HG03457 (cell line): Measurements from ENCODE around the gene PSMD2.
A peak's percentile ranks its signal among the peaks of the same experiment; 100 is the strongest.

Source experiments
- ATAC-seq: cut with Tn5 transposase; IDR thresholded peaks from one replicate; pipeline ENCODE4 v1.9.1; 2021; ENCODE audit warnings: moderate number of reproducible peaks; ENCODE audit not compliant: unreplicated experiment

The PSMD2 gene

DNA sequence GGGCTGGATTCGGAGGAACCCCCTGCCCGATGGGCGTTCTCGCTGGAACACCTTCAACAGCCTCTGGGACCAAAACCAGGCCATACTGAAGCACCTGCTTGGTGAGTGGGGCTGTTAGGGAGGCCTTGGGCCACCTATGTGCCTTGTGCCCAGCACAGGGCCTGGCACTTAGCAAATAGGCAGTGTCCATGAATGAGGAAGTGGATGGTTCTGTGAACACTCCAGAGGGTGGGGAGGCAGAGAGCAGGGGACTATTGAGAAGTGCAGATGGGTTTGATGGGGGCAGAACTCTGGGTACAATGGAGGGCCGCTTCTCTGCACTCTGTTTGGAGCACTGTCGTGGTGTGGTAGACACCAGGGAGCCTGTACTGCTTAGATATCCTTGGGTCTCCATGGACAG, 21.7 kb upstream of the PSMD2 start:
- ATAC-seq: no peak

DNA sequence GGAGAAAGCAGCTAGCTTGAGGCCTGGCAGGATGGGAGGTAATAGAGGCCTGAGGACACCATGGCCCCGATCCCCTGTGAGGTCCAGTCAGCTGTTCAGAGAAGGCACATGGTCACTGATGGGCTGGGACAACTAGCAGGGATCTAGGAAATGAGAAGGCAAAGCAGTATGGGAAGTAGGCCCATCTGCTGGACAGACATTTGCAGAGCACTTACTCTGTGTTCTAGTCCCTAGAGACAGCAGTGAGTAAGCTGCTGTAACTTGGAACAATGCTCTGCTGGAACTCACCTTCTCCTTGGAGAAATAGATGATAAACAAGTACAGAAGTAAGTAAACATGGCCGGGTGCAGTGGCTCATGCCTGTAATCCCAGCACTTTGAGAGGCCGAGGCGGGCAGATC, 16.1 kb upstream of the PSMD2 start:
- no peak for ATAC-seq

DNA sequence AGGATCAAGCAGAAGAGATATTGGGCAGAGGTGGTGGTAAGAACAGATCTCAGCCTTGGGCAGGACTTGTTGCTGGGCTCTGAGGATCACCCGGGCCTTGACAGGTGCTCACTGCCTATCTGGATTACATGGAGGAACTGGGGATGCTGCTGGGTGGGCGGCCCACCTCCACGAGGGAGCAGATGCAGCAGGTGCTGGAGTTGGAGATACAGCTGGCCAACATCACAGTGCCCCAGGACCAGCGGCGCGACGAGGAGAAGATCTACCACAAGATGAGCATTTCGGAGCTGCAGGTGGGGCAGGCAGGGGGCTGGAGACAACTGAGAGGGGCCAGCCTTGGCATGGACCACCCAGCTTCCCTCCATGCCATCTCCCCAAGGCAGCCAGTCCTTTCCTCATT, 15.4 kb upstream of the PSMD2 start:
- ATAC-seq: no peak

DNA sequence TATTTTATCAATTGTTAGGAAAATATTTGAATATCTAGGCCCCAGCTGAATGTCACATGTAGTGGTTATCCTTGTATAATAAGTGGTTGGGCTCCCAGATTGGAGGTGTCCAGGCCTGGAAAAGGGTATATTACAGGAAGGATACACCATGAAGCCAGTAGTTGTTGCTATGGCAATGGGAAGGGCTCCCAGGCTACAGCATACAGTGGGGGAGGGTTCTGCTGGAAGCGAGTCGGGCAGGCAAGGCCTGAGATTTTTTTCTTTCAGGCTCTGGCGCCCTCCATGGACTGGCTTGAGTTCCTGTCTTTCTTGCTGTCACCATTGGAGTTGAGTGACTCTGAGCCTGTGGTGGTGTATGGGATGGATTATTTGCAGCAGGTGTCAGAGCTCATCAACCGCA, 14.3 kb upstream of the PSMD2 start:
- no peak for ATAC-seq

DNA sequence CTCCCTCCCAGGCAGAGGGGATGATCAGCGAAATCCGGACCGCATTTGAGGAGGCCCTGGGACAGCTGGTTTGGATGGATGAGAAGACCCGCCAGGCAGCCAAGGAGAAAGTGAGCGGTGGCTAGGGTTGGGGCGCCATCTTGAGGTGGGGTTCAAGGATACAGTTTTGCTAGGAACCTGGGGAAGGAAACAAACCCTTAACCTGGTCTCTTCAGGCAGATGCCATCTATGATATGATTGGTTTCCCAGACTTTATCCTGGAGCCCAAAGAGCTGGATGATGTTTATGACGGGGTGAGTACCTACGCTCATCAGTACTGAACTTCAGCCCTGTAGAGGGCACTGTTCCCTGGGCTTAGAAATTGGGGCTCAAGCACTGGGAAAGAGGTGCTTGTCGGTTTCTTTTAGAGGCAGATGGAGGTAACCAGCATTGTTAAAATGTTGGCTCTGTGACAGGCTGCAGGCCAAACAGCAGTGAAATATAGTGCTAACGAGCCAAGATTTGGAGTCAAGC, 9.6 kb upstream of the PSMD2 start:
- no peak for ATAC-seq

DNA sequence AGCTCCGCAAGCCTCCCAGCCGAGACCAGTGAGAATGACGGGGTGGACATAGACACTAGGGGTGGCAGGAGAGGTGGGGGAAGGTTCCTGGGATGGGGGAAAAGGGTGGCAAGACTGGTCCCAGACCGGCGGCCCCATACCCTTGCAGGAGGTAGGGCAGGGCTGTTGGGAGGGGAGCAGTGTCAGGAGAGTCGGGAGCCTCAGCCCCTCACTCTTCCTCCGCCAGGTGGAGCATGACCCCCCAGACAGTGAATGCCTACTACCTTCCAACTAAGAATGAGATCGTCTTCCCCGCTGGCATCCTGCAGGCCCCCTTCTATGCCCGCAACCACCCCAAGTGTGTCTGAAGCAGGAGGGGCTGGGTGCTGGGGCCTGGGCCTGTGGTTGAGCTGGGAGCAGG, 8.7 kb upstream of the PSMD2 start:
- no peak for ATAC-seq

DNA sequence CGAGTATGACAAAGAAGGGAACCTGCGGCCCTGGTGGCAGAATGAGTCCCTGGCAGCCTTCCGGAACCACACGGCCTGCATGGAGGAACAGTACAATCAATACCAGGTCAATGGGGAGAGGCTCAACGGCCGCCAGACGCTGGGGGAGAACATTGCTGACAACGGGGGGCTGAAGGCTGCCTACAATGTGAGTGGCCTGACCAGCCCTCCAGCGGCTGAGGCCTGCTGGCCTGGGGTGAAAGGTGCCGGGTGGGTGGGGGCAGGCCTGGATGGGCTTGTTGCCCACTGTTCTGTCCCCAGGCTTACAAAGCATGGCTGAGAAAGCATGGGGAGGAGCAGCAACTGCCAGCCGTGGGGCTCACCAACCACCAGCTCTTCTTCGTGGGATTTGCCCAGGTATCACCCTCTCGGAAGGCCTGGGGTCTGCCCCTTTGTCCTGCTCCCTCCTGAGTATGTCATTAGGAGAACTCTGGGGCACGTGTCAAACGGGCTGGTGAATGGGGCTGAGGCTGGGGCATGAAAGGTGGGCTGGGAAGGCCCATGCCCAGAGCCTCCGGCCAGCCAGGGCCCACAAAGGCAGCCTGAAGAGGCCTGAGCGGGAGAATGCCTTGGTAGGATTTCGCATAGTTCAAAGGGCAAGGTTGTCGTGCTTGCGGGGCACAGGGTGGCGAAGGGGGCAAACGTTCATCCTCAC, 7.8 kb upstream of the PSMD2 start:
- ATAC-seq: no peak

DNA sequence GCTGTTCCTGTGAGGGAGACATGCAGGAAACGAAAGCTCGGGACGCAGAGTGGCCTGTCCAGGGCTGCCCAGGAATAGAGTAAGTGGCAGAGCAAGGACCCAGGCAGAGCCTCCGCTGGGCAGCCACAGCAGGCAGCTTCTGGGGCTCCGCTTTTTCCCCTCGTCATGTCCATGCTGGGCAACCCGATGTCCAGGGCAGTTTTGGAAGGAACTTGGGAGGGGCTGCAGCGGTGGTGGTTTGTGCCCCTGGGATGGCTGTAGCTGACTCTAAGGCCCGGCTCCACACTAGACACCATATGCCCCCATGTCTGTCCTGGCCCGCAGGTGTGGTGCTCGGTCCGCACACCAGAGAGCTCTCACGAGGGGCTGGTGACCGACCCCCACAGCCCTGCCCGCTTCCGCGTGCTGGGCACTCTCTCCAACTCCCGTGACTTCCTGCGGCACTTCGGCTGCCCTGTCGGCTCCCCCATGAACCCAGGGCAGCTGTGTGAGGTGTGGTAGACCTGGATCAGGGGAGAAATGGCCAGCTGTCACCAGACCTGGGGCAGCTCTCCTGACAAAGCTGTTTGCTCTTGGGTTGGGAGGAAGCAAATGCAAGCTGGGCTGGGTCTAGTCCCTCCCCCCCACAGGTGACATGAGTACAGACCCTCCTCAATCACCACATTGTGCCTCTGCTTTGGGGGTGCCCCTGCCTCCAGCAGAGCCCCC, 7.1 kb upstream of the PSMD2 start:
- no peak for ATAC-seq

DNA sequence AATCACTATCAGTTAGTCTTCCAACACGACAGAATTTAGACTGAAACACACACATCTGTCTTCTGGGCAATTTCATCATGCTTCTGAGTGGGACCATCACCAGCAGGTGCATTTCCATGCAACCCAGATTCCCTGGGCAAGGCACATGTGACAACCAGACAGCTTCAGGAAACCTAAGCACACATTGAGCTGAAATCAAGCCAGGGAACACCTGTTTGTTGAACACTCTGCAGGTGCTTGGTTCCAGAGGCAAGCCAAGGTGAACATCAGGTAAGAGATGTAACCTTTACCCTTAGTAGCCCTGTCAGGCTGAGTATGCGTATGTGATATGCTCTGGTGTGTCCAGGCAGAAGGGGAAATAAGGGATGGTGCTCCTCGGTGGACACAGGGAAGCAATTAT, 3.3 kb upstream of the PSMD2 start:
- ATAC-seq: no peak

DNA sequence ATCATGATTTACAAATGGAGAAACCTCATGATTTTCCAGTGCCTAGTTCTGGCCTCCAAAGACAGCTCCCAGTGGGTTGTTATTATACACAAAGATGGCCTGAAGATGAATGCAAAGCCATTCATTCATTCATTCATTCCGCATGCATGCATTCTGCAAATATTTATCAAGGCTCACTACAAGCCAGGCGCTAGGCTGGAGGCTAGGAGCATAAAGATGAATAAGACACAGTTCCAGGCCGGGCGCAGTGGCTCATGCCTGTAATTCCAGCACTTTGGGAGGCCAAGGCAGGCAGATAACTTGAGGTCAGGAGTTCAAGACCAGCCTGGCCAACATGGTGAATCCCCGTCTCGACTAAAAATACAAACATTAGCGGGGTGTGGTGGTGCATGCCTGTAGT, 2.4 kb upstream of the PSMD2 start:
- ATAC-seq: no peak

DNA sequence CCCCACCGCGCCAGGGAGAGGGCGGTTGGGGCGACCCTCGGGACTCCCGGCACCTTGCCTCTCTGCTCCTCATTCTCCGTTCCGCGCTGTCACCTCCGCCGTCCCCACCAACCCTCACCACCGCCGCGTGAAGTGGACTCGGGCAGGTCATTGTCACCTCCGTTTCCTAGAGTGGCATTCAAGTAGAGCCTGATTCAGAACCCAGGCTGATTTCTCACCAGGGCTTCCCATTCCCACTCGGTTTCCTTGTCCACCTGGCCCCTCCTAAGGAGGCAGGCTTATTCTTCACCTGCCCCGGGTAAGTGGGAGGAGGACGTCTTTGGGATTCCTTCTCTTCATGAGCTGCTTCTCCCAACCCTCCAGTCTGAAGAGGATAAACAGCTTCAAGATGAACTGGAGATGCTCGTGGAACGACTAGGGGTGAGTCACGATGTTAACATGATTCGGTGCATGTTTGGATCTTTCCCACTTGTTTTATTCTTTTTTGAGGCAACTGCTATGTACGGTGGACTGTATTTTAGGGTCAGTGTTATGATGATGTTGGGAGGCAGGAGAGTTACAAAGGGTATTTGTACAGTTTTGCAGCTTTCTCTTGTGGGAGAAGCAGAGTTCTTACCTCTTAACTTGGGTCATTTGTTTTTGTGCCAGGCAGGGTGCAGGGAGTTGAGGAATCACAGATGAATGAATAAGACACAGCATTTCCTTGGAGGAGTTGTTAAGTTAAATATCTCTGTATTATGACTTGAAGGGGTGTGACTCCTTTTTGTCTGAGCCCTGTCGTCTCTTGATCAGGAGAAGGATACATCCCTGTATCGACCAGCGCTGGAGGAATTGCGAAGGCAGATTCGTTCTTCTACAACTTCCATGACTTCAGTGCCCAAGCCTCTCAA, 692 bp downstream of the PSMD2 start:
- no peak for ATAC-seq

DNA sequence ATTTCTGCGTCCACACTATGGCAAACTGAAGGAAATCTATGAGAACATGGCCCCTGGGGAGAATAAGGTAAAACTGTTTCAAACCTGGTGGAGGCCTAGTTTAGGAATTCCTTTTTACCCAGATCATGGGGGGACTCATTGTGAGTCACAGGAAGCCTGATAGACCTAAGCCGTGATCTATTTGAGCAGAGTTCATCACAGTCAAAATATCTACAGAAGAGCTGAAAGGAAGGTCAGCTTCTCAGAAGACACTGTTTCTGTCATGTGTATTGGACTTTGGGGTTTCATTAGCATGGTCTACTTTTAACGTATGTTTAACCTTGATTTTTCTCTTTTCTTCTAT, 1.3 kb downstream of the PSMD2 start:
- ATAC-seq: no peak

DNA sequence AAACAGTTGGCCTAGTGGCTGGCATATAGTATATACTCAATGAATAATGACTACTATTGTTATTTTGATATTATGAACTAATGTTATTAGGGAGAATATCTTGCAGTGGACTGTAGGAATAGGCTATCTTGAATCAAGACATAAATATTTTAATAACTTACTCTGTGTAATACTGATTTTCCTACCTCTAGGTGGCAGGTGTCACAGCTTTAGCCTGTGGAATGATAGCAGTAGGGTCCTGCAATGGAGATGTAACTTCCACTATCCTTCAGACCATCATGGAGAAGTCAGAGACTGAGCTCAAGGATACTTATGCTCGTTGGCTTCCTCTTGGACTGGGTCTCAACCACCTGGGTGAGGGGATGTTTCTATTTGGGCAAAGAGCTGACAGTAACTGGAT, 6.5 kb downstream of the PSMD2 start:
- no peak for ATAC-seq

DNA sequence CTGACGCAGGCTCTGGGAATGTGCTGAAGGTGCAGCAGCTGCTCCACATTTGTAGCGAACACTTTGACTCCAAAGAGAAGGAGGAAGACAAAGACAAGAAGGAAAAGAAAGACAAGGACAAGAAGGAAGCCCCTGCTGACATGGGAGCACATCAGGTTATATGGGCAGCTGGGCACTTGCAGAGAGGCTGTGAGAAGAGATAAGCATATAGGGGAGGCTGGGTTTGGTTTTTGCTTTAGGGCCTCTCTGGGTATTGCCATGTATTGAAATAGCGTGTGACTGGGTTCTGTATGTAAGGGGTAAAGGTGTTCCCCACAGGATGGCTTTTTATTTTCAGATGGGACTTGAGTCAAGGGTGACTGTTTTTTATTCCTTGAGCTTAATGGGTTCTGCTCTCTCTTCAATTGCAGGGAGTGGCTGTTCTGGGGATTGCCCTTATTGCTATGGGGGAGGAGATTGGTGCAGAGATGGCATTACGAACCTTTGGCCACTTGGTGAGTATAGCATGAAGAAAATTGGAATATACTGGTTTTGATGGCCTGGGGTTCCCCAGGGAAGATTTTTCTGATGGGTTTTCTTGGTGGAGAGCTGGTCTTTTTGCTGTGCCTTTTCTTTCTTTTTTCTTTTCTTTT, 7.4 kb downstream of the PSMD2 start:
- no peak for ATAC-seq

DNA sequence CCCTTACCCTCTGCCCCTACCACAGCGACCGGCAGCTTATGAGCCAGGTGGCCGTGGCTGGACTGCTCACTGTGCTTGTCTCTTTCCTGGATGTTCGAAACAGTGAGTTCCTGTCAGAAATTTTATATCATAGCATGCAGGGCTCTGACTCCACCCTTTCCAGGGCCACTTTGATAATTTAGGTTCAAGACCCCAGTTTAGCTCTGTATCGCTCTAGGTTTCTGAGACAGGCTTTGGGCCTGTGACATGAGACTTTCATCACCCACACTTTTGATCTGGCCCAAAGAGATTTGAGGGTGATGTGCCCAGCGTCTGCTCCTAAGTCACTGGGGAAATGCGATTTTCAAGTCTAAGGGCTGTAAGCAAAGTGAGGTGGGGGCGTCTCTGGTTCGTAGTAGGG, 8.9 kb downstream of the PSMD2 start:
- no peak for ATAC-seq

DNA sequence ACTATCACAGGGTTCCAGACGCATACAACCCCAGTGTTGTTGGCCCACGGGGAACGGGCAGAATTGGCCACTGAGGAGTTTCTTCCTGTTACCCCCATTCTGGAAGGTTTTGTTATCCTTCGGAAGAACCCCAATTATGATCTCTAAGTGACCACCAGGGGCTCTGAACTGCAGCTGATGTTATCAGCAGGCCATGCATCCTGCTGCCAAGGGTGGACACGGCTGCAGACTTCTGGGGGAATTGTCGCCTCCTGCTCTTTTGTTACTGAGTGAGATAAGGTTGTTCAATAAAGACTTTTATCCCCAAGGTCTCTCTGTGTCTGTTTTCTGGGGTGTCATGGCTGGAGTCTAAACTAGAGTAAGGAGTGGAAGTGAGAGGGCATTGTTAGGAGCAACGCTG, 9.7 kb downstream of the PSMD2 start:
- no peak for ATAC-seq

DNA sequence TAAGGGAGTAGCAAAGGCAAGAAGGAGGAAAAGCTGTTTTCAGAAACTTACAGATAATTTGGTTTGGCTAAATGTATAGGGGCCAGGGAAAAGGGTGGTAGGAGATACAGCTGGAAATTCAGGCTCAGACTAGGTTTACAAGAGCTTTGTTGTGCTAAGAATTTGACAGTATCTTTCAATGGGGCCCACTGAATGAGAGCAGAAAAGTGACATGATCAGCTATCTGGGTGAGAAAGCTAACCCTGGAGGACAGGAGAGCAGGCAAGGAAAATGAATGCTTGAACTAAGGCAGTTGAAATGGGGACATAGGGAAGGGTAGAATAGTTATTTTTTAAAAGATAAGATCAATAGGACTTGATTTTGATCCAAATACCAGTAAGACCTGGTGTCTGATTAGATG, 12.6 kb downstream of the PSMD2 start:
- ATAC-seq: no peak

DNA sequence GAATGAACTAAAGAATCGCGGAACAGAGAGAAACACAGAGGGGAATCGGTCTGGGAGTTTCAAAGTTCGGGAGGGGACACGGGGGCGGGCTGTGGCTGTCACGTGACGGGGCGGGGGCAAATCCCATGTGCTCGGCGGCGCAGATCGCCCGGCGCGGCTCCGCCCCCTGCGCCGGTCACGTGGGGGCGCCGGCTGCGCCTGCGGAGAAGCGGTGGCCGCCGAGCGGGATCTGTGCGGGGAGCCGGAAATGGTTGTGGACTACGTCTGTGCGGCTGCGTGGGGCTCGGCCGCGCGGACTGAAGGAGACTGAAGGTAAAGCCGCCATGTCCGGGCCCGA, 15.3 kb downstream of the PSMD2 start, which contains the start of gene EIF4G1:
Gene EIF4G1, plus strand, starts transcription at position 244 of the 337 bp plus-strand sequence. CDS start 1,191 bp downstream, outside the sequence.
- ATAC-seq: peak; percentile 71

DNA sequence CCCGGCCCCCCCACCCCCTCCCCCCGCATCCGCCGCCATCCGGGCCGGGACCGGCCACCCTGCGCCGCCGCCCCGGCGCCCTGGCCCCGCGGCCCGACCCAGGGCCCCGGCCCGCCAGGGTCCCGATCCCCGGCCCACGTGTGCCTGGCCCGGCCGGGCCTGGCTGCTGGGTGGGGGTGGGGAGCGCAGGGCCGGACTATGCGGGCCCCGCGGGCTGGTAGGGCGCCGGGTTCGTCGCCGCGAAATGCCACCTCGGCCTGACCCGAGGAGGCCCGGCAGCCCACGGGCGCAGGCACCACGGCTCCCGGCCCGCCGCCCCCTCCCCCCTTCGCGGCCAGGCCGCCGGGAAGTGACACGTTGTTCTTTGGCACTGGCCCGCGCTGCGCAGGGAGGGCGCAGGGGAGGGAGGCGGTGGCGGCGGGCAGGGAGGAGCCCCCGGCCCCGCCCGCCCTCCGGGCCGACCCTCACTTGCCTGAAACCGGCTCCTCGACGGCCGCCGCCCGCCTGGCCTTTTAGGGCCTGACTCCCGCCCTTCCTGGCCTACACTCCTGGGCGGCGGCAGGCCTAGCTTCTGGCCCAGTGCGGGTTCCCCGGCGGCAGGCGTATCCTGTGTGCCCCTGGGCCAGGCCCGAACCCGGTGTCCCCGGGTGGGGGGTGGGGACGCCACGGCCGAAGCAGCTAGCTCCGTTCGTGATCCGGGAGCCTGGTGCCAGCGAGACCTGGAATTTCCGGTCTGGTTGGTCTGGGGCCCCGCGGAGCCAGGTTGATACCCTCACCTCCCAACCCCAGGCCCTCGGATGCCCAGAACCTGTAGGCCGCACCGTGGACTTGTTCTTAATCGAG, 15.9 kb downstream of the PSMD2 start:
- ATAC-seq: peak; percentile 16

DNA sequence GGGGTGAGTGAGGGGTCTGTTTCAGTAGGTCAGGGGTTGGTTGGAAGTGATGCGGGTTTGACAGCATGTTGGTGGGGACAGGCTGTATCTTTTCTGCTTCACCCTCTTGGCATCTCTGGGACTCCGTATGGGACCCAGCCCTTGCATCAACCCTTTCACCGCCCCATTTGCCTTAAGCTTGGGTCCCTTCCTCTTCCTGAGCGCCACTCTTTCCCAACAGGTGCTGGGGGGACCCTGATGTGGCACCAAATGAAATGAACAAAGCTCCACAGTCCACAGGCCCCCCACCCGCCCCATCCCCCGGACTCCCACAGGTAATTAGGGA, 16.5 kb downstream of the PSMD2 start:
- peak; percentile 1 for ATAC-seq
